GM21717 (cell line): ENCODE results near the gene SPDYE3.
"Not testable (repeated sequence)": the region's sequence is repeated elsewhere in the genome, so short reads cannot be mapped to it uniquely, and the experiment has no call there.

Experiments
- ATAC-seq: cut with Tn5 transposase; IDR thresholded peaks from one replicate; pipeline ENCODE4 v1.9.1; 2021; ENCODE audit warnings: mild to moderate bottlenecking, moderate library complexity; ENCODE audit not compliant: unreplicated experiment

Gene SPDYE3

DNA sequence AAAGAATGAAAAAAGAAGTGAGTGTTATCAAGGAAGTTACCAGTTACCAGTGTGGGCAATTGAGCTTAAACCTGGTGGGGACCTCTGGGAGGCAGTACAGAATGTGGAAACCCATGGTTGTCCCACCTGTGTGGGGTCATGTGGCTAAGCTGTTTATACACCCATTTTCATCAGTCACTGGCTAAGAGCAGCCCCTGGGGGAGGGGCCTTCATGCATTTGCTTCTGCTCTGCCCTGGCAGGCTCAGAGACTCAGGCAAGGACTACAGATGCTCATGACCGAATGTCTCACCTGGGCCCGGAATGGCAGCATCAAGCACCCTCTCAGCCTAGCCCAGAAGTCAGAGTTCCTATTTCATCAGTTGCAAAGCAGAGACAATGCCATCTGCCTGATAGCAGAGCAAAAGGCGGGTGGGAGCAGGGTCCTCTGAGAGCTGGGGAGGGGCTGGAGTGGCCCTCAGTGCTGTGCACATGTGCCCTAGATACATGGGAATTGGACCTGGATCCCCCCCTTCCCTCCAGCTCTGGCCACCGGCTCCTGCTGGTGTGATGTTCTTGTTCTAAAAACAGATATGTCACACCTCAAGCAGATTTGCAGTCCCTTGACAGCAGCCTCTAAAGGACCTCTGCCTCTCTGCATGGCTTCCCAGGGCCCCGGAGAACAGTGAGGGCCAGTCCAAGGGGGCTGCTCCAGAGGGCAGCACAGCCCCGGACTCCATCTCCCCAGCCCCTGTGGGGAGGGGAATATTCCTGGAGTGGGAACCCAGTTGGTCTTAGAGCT lies 20.1 kb upstream of the SPDYE3 start:
- not testable (repeated sequence) for ATAC-seq

DNA sequence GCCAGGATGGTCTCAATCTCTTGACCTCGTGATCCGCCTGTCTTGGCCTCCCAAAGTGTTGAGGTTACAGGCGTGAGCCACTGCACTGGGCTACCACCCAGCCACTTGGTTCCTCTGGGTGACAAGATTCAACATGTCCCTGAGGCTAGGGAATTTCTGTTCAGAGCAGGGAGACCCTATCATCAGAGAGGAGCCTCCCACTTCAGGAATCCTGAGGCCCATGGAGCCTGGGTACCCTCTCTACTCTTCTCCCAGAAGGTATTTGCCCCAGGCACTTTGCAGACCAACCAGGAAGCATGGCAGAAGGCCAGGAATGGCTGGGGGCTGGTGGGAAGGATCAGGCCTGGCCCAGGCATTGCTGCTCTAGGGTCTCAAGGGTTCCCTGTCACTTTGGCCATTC lies 19.2 kb upstream of the SPDYE3 start:
- not testable (repeated sequence) for ATAC-seq

DNA sequence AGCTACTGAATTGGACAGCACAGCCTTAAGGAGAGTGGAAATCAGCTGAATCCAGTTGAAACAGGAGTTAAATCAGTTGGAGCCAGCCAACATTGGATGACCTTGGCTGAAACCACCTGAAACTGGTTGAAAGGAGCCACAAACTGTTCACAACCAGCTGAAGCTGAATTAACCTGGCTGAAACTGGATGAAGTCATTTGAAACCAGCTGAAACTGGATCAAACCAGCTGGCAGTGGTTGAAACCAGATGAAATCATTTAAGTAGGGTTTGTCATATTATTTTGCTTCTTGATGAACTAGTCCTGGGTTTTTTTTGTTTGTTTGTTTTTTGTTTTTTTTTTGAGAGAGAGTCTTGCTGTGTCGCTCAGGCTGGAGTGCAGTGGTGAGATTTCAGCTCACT lies 15.3 kb upstream of the SPDYE3 start:
- ATAC-seq: not testable (repeated sequence)

DNA sequence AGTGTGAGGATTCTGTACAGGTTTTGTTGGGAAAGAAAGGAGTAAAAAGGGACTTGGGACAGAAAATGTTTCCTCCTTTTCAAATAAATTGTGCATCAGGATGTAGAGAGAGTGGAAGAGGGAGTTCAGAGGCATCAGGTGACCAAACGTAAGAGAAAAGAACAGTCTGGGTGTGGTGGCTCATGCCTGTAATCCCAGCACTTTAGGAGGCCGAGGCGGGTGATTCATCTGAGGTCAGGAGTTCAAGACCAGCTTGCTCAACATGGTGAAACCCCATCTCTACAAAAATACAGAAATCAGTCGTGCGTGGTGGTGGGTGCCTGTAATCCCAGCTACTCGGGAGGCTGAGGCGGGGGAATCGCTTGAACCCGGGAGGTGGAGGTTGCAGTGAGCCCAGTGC lies 12.2 kb upstream of the SPDYE3 start:
- ATAC-seq: not testable (repeated sequence)

GRCh38 chr7:100297852-100298631 lies 9.5 kb upstream of the SPDYE3 start:
- ATAC-seq: not testable (repeated sequence)

- ATAC-seq: not testable (repeated sequence)
Measured at GRCh38 chr7:100298632-100298895, 8.9 kb upstream of the SPDYE3 start.

GRCh38 chr7:100304526-100304925 lies 3.0 kb upstream of the SPDYE3 start:
- ATAC-seq: not testable (repeated sequence)

DNA sequence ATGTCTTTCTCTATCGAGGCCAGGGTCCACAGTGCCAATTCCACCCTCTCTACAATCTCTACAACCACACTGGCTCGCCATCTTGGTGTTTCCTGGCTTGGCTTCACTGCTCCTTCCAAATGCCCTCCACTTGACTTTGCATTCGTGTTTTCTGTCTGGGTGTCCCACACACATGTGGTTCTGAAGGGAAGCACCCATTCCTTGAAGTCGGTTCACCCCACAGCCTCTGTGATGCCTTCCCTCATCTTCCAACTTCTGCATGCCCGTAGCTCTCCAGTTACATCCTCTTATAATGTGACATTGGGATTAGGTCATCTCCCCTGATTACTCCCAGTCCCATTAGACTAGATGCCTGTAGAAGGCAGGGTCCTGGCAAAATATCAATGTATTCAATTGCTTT lies 10.8 kb downstream of the SPDYE3 start:
- ATAC-seq: not testable (repeated sequence)

DNA sequence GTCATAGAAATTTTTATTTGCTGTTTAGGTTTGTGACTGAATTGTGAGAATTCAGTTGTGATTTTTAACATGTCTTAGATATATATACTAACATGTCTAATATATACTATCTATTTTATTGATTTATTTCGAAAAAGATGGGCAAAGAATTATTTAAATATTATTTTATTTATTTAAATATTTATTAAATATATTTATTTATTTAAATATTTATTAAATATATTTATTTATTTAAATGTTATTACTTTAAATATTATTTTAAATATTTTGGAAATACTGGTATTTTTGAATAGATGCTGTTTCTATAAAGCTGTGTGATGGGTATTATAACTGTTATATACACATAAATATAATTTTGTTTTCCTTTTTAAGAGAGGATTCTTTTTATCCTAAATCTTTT lies 14.1 kb downstream of the SPDYE3 start:
- not testable (repeated sequence) for ATAC-seq

DNA sequence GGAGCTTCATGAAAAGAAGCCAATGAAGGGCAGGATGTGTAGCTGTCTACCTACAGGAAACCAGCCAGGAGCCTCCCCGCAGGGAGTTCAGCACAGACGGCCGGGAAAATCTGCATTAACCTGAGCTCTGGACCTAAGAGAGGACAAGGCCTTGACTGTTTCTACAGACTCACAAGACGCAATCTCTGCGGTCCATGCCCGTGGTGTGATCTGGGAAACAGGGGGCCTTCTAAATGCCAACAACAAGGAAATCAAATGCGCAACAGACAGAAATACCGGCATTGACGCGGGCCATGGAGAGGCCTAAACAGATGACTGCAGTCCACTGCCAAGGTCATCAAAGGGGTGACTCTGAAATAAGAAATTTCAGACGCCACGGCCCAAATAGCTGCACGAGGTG lies 16.7 kb downstream of the SPDYE3 start:
- not testable (repeated sequence) for ATAC-seq

- not testable (repeated sequence) for ATAC-seq
Measured at GRCh38 chr7:100325671-100326070, 18.2 kb downstream of the SPDYE3 start.

- not testable (repeated sequence) for ATAC-seq
Measured at GRCh38 chr7:100326914-100327313, 19.4 kb downstream of the SPDYE3 start.

DNA sequence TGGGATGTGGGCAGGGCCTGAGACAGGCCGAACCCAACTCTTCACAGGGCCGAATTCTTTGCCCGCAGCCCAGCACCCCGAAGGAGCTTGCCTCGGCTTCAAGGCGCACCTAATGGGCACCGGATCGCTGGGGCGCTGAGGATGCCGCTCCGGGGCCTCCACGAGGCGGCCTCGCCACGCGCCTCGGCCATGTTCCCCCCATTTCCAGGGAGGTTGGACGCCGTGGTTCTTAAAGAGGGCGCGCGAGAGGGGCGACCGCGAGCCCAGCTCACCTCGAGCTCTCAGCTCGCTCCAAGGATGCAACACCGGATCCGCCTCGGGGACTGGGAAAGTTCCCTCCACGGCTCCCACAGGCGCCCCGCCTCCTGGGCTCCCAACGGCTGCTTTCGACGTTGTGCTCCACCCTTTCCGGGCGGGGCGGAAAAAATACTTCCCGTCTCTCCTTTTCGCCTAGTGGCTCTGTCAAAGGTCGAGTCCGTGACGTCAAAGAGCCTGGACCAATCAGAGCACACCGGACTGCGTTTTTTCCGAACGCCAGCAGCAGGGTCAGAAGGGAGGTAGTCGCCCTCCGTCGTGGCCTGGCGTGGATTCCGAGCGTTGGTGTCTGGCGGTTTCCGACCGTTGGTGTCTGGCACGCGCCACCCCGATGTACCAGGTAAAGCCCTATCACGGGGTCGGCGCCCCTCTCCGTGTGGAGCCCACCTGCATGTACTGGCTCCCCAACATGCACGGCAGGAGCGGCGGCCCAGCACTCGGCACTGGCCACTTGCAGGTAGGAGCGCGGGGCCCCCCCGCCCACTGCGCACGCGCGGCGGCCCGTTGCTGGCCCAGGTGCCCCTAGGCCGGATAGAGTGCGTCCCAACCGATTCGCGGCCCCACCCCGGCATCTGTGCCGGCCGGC lies 28.3 kb downstream of the SPDYE3 start:
- peak; percentile 89 for ATAC-seq

DNA sequence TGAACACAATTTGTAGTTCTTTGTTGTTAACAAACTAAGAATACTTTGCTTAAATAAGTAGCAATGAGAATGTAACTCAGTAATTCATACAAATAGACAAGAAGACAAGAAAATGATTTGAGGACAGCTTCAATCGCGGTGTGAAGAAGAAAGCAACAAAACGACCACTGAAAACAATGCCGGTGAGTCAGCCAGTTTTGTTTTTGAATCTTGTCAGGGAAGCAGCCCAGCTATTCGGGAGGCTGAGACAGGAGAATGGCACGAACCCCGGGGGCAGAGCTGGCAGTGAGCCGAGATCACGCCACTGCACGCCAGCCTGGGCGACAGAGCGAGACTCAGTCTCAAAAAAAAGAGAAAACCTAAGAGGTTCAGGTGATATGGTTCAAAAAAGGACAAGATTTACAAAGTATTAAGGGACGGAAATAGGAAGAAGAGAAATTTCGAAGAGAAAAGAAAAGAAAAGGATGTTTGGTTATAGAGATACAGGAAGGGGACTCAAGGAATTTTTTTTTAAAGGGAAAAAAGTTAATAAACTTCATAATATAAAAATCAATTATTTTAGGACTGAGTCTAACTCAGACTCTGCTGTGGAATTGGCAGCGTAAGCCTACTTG lies 30.7 kb downstream of the SPDYE3 start:
- ATAC-seq: not testable (repeated sequence)

GRCh38 chr7:100341286-100341685 lies 33.8 kb downstream of the SPDYE3 start:
- ATAC-seq: not testable (repeated sequence)

- no peak for ATAC-seq
Measured at GRCh38 chr7:100342765-100343164, 35.3 kb downstream of the SPDYE3 start.

GRCh38 chr7:100344124-100344559 lies 36.6 kb downstream of the SPDYE3 start:
- ATAC-seq: peak; percentile 8

GRCh38 chr7:100344560-100345287 lies 37.2 kb downstream of the SPDYE3 start:
- ATAC-seq: peak; percentile 54

DNA sequence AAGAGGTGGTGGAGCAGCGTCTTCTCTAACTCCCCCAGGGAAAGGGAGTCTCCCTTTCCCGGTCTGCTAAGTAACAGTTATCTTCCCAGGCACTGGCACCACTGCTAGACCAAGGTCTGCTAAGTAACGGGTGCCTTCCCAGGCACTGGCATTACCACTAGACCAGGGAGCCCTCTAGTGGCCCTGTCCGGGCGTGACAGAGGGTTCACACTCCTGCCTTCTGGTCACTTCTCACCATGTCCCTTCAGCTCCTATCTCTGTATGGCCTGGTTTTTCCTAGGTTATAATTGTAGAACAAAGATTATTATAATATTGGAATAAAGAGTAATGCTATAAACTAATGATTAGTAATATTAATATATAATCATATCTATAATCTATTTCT lies 37.8 kb downstream of the SPDYE3 start:
- ATAC-seq: peak; percentile 14

DNA sequence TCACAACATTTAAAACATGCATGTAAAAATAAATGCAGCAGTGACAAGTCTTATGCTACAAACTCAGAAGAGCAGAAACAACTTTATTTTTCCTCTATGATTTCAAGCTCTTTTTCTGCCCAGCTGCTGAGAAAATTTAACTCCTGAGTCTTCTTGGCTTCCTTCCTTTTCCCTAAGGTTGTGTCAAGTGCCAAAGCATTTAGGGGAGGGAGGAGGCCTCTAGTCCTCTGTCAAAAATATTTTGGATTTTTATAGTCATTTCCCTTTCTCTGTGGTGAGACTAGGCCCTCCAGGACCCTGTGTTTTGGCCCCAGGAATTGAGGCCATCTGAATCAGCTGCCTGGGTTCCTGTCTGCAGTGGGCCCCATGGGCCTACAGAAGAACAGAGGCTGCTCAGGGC lies 39.4 kb downstream of the SPDYE3 start:
- ATAC-seq: no peak
